Dermis microvascular lymphatic vessel endothelial cell (primary cell): Measurements from ENCODE around the gene TIGD6. TPM values are rescaled to one million over a fixed set of nuclear protein-coding genes. Genes with fewer than 3 reads are reported as not detected.
"Not testable (repeated sequence)": the region's sequence is repeated elsewhere in the genome, so short reads cannot be mapped to it uniquely, and the experiment has no call there.

ENCODE experiments used
- DNase-seq, 2 donors: peaks; one replicate each; pipeline versions ENCODE4 v3.0.0 to v3.0.0-alpha.2; 2010; ENCODE audit warnings: low read depth in 2 of 2
- total RNA-seq: library from RNA; depleted of rRNA; stranded (reverse); fragments of >200 nt; gene quantifications from 2 replicates; pipeline ENCODE4 v1.2.1, GENCODE V29; 2014

The TIGD6 gene
- total RNA-seq, 1 donor from 2014 or later: 3.6 TPM

DNA sequence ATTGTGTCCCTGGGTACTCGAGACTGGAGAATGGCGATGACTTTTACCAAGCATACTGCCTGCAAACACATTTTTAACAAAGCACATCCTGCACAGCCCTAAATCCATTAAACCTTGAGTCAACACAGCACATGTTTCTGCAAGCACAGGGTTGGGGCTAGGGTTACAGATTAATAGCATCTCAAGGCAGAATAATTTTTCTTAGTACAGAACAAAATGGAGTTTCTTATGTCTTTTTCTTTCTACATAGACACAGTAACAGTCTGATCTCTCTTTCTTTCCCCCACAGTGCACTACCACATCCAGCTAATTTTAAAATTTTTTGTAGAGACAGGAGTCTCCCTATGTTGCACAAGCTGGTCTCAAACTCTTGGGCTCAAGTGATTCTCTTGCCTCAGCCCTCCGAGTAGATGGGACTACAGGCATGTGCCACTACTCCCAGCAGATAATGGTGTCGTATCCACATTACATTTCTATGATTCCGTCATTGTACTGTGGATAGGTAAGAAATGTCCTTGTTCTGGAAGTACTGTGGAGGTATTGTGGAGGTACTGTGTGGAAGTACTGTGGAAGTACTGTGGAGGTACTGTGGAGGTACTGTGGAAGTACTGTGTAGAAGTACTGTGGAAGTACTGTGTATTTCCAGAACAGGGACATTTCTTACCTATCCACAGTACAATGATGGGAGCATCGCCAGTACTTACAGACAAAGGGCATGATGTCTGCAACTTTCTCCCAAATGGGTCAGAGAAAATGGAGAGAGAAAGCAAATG, 57.1 kb downstream of the TIGD6 start:
- DNase-seq: not testable (repeated sequence)

Other genes with a start within 250 kb of the TIGD6 start
- under 0.01 and 0.13 TPM in 2 replicates for gene PDE6A, start 55.9 kb downstream of the TIGD6 start, total RNA-seq
- gene SLC26A2, start 39.9 kb downstream of the TIGD6 start, total RNA-seq: 17.1 and 20.0 TPM in 2 replicates
- gene HMGXB3, start 85 bp upstream of the TIGD6 start, total RNA-seq: 18.2 and 31.9 TPM in 2 replicates
- gene CSF1R, start 85.9 kb upstream of the TIGD6 start, total RNA-seq: not detected in 2 replicates
- 5.0 and 14.3 TPM in 2 replicates for gene PDGFRB, start 155.2 kb upstream of the TIGD6 start, total RNA-seq
- not detected in 2 replicates for gene CDX1, start 166.1 kb upstream of the TIGD6 start, total RNA-seq
- gene SLC6A7, start 189.4 kb upstream of the TIGD6 start, total RNA-seq: not detected in 2 replicates